GM12801 (cell line): ENCODE data around the gene AMBP.

Source experiments
- CTCF ChIP-seq: IDR thresholded peaks from one replicate; pipeline ENCODE4 v1.5.1; 2011; ENCODE audit warnings: control low read depth; ENCODE audit not compliant: insufficient read length; ENCODE audit errors: extremely low read depth

AMBP gene

GRCh38 chr9:114078781-114079156, 669 bp upstream of the AMBP start:
- TF ChIP-seq CTCF = no peak

GRCh38 chr9:114077162-114077837, 800 bp downstream of the AMBP start:
- TF ChIP-seq CTCF = no peak

GRCh38 chr9:114076237-114077161, 1.6 kb downstream of the AMBP start:
- TF ChIP-seq CTCF = no peak

- no peak for TF ChIP-seq CTCF
Observed at GRCh38 chr9:114075602-114076001, 2.5 kb downstream of the AMBP start.

GRCh38 chr9:114072184-114073140, 5.6 kb downstream of the AMBP start:
- TF ChIP-seq CTCF = no peak

- no peak for TF ChIP-seq CTCF
Observed at GRCh38 chr9:114071197-114071795, 6.8 kb downstream of the AMBP start.
